Ovary (tissue), 3 donors: ENCODE measurements around the gene S100A1.

Source experiments
- CTCF ChIP-seq, 3 donors: fragments of 450-650 bp in 2 of 3; fragments of 200-600 bp in 1 of 3; IDR thresholded peaks; one replicate each; pipeline versions ENCODE4 v1.5.1 to v1.8.0; 2016 to 2022; ENCODE audit warnings: antibody characterized with exemption in 3 of 3, mild to moderate bottlenecking in 1 of 3
- EP300 ChIP-seq: sonication (generic); formaldehyde crosslinking; IDR thresholded peaks from one replicate; pipeline ENCODE4 v1.6.1; 2017; ENCODE audit warnings: antibody characterized with exemption
- POLR2A ChIP-seq: fragments of 450-650 bp; IDR thresholded peaks from one replicate; pipeline ENCODE4 v1.6.1; 2017; ENCODE audit warnings: antibody characterized with exemption, mild to moderate bottlenecking, moderate library complexity
- donor health status: DM: no; HTN: no; CAD: no.

GRCh38 chr1:153626477-153626903, 1.7 kb upstream of the S100A1 start:
- TF ChIP-seq POLR2A (no peak), CTCF (IDR thresholded peaks at IDR 0.05) (no peak), EP300 (no peak)
